HG02885 (cell line): ENCODE measurements around the gene MGLL.

Source experiments
- ATAC-seq: cut with Tn5 transposase; IDR thresholded peaks from one replicate; pipeline ENCODE4 v1.9.1; 2021; ENCODE audit warnings: mild to moderate bottlenecking; ENCODE audit not compliant: unreplicated experiment, poor library complexity

The MGLL gene

GRCh38 chr3:127777332-127777731 is 45.0 kb downstream of the MGLL start:
- ATAC-seq: no peak

GRCh38 chr3:127776347-127776746 is 46.0 kb downstream of the MGLL start:
- no peak for ATAC-seq

DNA sequence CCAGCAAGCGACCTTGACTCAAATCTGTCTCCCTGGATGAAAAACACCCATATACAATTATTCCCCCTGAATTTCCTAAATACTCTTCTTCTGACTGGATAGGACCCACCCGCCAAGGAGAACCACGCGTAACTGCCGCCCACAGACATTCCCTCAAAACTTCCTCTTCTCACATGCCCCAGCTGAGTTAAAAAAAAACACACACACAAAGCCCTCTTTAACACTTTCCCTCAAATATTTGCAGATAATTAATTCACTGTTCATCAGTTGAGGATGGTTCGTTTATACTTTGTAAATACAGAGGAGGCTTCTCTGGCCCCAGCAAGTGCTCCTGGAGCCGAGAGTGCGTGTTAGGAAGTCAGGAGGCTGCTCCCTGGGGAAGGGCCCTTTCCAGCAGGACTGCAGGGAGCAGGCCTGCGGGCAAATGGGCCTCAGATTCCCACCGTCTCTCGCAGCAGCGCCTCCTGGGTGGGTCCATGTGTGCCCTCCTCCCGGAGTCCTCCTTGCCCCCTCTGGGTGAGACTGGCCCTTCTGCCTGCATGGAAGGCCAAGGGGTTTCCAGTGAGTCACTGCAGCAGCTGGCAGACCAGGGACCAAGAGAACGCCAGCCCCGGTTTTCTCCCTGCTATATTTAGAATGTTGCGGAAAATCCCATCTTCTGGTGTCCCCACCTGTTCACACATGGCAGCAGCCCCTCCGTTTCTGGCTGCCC is 46.8 kb downstream of the MGLL start:
- no peak for ATAC-seq

- ATAC-seq: no peak
Observed at GRCh38 chr3:127774647-127775046, 47.7 kb downstream of the MGLL start.

GRCh38 chr3:127773752-127774395 is 48.4 kb downstream of the MGLL start:
- ATAC-seq: no peak

GRCh38 chr3:127772827-127773751 is 49.2 kb downstream of the MGLL start:
- ATAC-seq: no peak

DNA sequence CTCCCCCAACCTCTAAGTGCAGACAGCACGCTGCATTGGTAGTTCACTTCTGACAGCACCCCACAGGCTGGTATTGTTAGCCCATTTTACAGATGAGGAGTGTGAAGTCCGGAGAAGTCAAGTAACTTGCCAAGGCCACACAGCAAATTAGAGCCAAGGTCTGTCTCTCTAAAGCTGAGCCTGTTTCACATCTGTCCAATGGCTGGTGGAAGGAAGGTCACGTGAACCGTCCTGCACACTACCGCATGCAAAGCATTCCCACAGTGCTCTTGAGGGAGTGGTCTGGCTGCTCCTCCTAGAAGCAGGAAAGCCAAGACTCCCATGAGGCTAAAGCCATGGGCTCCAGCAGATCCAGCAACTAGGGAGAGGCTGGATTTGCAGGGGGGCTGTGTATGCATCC is 50.0 kb downstream of the MGLL start:
- no peak for ATAC-seq

DNA sequence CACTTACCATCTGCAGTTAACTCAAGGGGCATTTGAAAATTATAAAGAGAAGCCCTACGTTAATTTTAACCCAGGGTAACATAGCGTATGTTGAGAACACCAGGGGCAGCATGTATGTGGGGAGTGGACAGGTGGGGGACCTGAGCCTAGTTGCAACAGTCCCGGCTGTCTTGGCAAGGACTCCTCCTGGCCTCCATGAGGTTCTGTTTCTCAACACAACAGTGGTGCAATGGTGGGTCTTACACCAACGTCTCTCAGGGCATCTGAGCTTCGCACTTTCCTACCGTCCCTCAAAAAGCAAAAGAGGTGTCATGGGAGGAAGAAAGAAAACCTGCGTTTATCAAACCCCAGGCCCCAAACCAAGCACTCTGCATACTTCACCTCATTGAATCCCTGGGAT is 50.6 kb downstream of the MGLL start:
- no peak for ATAC-seq

DNA sequence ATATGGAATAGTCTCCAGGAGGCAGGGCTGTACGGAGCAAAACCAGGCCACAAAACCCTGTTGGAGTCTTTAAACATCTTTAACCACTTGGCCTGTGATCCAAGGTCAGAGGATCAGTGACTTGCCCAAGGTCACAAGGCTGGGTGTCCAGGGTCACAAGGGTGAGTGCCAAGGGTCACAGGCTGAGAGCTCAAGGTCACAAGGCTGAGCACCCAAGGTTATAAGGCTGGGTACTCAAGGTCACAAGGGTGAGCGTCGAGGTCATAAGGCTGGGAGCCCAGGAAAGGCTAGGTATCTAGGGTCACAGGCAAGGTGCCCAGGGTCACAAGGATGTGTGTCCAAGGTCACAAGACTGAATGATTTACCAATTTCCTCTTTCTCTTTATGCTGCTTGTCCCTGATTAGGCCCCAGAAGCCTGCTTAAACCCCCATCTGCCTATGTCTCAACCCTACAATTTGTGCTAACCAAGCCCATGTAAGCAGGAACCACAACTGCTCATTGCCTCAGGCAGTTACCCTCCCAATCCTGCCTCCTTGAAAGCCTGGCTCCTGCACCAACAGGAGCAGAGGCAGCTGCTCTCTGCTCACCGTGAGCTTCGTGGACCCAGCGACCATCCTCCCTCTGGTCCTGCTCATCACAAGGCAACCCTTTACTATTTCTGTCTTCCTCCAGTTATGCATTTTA is 51.5 kb downstream of the MGLL start:
- no peak for ATAC-seq

GRCh38 chr3:127769284-127770081 is 52.8 kb downstream of the MGLL start:
- no peak for ATAC-seq

DNA sequence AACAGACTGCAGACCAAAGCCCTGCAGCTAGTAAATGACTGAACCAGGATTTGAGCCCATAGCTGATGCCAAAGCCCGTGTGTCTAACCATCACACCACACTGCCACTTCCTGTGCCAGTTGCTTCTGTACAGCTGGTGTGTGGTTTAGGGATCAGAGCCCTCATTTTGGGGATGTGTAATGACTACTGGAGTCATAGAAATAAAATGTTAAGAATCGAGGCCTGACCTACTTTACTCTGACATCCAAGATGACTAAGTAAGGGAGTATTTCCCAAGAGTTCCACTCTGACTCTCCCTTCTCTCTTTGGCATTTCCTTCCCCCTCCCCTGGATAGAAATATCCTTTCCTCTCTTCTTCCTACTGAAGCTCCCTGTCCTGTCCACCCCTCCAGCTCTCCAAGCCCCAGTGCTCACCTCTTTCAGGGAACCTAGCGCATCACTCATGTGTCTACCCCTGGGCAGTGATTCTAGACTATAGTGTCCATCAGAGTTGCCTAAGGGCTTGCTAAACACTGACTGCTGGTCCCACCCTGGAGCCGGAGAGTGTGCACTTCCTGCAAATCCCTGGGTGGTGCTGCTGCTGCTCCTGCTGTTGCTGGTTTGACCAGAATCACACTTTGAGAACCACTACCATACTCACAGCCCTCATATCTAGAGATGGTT is 53.8 kb downstream of the MGLL start:
- no peak for ATAC-seq

GRCh38 chr3:127767126-127767525 is 55.2 kb downstream of the MGLL start:
- no peak for ATAC-seq

GRCh38 chr3:127765735-127766134 is 56.6 kb downstream of the MGLL start:
- no peak for ATAC-seq

DNA sequence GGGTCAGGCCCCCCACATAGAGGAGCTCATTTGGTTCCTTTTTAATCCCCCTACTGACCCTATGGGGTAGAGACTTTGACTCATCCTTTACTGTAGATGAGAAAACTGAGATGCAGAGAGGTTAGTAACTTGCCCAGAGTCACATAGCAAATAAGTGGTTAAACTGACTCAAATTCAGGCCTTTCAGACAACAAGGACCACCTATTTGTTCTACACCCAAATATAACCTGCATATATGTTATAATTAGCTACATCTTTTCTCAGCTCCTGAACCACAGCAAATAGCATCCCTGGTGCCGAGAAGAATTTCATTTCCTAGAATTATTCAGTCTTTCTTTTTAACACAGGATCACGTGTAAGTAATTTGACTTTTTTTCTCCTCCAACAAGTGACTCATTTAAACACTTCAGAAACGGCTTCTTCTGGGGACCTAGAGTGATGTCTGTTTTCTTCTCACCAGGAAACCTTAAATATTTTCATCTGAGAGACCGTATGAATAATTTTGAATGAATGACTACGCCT is 57.4 kb downstream of the MGLL start:
- ATAC-seq: peak; percentile 46

DNA sequence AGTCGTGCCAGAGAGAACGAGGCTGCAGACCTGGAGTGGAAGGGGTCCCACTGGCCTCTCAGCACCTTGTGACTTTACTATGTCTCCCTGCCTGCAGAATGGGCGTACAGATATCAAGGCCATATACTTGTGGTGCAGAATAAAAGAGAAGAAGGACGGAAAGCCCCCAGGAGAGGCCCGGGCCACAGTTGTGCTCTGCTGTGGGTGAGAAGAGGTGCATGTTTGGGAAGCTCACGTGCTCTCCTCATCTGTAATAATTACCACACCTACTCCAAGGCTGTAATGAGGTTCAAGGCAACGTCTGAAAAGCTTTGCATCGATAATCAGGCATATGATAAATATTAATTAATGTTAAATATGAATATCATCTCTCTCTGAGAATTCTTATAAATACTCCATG is 58.0 kb downstream of the MGLL start:
- ATAC-seq: no peak

GRCh38 chr3:127763816-127764215 is 58.5 kb downstream of the MGLL start:
- ATAC-seq: no peak

DNA sequence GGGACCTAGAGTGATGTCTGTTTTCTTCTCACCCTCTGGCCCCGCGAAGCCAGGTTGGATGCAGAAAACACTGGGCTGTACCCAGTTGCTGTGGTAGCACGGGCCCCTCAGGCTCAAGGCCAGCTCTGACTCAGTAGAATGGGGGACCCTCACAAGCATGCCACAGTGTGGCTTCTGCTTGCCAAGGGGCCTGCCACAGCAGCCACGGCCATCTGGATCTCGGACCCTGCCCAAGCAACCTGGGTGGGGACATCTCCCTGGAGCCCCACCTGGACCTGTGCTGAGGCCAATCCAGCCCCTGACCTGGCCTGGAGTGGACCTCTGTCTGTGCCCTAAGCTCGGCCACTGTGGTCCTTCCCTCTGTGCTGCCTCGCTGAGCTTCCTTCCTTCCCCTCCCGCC is 59.0 kb downstream of the MGLL start:
- ATAC-seq: no peak

DNA sequence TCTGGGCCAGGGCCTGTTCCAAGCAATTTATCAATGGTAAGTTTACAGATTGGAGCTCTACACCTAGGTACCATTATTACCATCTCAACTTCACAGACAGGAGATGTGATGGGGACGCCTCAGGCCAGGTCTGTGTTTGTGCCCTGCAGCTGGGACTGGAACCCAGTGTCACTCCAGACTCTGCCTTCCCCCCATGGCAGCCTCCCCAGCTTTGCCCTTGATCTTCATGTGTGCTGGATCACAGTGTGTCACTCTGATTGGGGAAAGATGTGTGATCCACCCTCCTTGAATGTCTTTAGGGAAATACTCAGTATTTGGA is 59.6 kb downstream of the MGLL start:
- ATAC-seq: peak; percentile 2

GRCh38 chr3:127762077-127762786 is 60.1 kb downstream of the MGLL start:
- peak; percentile 58 for ATAC-seq
